ENCODE data around the gene PCSK6. TPM values are rescaled to one million over a fixed set of nuclear protein-coding genes. Genes with fewer than 3 reads are reported as not detected.

PCSK6 gene
- total RNA-seq, 1 experiment from 2014 or later, result 3.7 TPM

GRCh38 chr15:101497017-101497416 lies 7.5 kb upstream of the PCSK6 start:
- TF ChIP-seq EZH2 (IDR thresholded peaks at IDR 0.05; ENCODE audit: low read length, unreplicated experiment) (no peak), EZH2phosphoT487 (IDR thresholded peaks at IDR 0.05; ENCODE audit: borderline replicate concordance, low read length) (no peak), CTCF (conservative IDR thresholded peaks at IDR 0.05; ENCODE audit: low read depth, low read length) (no peak)
- no peaks in the 10 kb centered on the region for H4K20me1 ChIP-seq (ENCODE audit: low read length)
- POLR2A ChIA-PET (ENCODE audit: unreplicated experiment), result no interaction called here
- no peaks in the 10 kb centered on the region for H3K9me3 ChIP-seq (ENCODE audit: low read length)
- no peaks in the 10 kb centered on the region for H3K79me2 ChIP-seq (ENCODE audit: low read length)
- ATAC-seq (no peak), DNase-seq (no peak)
- BruUV-seq (replicated peaks), result no TSS peak
- no peaks in the 10 kb centered on the region for H3K4me1 ChIP-seq (ENCODE audit: insufficient read depth, low read length)
- no peaks in the 10 kb centered on the region for H3K36me3 ChIP-seq (ENCODE audit: low read depth, low read length)
- H3K9ac ChIP-seq (ENCODE audit: low read length), result no peak overlapping the region
- CTCF ChIA-PET, result no interaction called here
- H3K27ac ChIP-seq (ENCODE audit: low read length), result no peak overlapping the region
- no peaks in the 10 kb centered on the region for H3K9me2 ChIP-seq (replicated peaks; ENCODE audit: low read length)
- no peak overlapping the region for H3K4me2 ChIP-seq (ENCODE audit: low read length)
- intact Hi-C loops (cut with micrococcal nuclease), result no loop called here
- no peak overlapping the region for H2AFZ ChIP-seq (ENCODE audit: low read length)
- H3F3A ChIP-seq (ENCODE audit: low read length, unreplicated experiment), result no peaks in the 10 kb centered on the region
- no peak overlapping the region for H3K4me3 ChIP-seq (ENCODE audit: low read length)
- peaks cover 9% of the 10 kb centered on the region; the same call in 1 of the 2 replicates for H3K27me3 ChIP-seq (ENCODE audit: low read length)

- Histone ChIP-seq H3K79me2 (ENCODE audit: low read length) (no peaks in the 10 kb centered on the region), H3K36me3 (ENCODE audit: low read depth, low read length) (no peaks in the 10 kb centered on the region), H3K27ac (ENCODE audit: low read length) (no peak overlapping the region), H2AFZ (ENCODE audit: low read length) (no peak overlapping the region), H3K27me3 (ENCODE audit: low read length) (peaks cover 9% of the 10 kb centered on the region; the same call in 1 of the 2 replicates), H3K9me2 (replicated peaks; ENCODE audit: low read length) (no peaks in the 10 kb centered on the region), H3F3A (ENCODE audit: low read length, unreplicated experiment) (no peaks in the 10 kb centered on the region), H4K20me1 (ENCODE audit: low read length) (no peaks in the 10 kb centered on the region), H3K4me1 (ENCODE audit: insufficient read depth, low read length) (no peaks in the 10 kb centered on the region), H3K4me3 (ENCODE audit: low read length) (no peak overlapping the region), H3K9me3 (ENCODE audit: low read length) (no peaks in the 10 kb centered on the region), H3K9ac (ENCODE audit: low read length) (no peak overlapping the region), H3K4me2 (ENCODE audit: low read length) (no peak overlapping the region)
- CTCF ChIA-PET, result no interaction called here
- ATAC-seq (no peak), DNase-seq (no peak)
- TF ChIP-seq EZH2 (IDR thresholded peaks at IDR 0.05; ENCODE audit: low read length, unreplicated experiment) (no peak), CTCF (conservative IDR thresholded peaks at IDR 0.05; ENCODE audit: low read depth, low read length) (no peak), EZH2phosphoT487 (IDR thresholded peaks at IDR 0.05; ENCODE audit: borderline replicate concordance, low read length) (no peak)
- POLR2A ChIA-PET (ENCODE audit: unreplicated experiment), result no interaction called here
- no TSS peak for BruUV-seq (replicated peaks)
- intact Hi-C loops (cut with micrococcal nuclease), result no loop called here
Measured at GRCh38 chr15:101496198-101496986, 6.9 kb upstream of the PCSK6 start.

Measured in PC-3 (cell line).